ENCODE data around the gene UQCC5. TPM values are rescaled to one million over a fixed set of nuclear protein-coding genes. Genes with fewer than 3 reads are reported as not detected.

UQCC5 gene
- total RNA-seq, 1 donor from 2014 or later: 7.3 TPM

DNA sequence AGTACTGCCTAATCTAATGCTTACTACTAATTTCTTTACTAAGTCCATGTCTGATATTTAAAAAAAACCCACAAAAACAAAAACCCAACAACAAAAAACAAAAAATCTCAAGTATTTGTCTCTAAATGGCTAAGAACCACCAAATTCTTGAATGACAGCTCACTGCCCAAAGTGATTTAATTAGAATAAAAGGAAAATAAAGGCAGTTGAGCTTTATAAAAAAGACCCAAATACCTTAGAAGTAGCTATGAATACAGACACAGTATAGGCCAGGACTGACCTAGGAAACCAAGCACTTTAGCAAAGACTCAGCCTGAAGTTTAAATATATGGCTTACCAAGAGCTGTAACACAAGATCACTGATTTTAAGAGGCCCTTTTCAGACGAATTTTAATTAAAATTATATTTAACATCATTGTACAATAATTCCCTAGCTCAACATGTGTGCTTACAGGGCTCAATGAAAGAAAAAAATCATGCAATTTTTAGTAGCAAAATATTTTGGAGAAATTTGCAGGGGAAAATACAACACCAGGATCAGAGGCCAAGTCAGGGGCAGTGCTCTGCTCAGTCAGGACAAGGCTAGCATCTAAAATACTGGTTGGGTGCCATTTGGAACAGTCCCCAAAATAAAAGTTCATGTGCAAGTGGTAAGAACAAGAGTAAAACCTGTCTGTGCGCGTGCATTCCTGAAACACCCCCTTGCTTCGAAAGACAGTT, 24.8 kb downstream of the UQCC5 start:
- DNase-seq (ENCODE audit: low read depth in 2 of 2): no peak

DNA sequence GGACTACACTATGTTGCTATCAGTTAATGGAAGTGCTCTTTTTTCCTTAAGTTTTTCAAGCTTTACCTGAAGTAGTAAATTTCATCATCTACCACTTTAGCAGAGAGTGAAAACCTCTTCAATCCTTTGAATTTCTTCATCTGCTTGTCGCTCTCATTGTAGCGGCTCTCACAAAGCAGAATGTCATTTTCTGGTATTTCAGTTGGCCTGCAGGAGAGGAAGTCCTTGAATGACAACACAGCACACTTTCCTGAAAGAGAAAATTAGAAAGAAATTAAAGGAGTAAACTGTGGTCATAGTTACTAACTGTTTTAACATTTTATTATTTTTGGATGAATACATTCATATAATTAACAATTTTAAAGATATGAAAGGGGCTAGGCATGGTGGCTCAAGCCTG, 27.6 kb downstream of the UQCC5 start:
- DNase-seq (ENCODE audit: low read depth in 2 of 2): no peak

DNA sequence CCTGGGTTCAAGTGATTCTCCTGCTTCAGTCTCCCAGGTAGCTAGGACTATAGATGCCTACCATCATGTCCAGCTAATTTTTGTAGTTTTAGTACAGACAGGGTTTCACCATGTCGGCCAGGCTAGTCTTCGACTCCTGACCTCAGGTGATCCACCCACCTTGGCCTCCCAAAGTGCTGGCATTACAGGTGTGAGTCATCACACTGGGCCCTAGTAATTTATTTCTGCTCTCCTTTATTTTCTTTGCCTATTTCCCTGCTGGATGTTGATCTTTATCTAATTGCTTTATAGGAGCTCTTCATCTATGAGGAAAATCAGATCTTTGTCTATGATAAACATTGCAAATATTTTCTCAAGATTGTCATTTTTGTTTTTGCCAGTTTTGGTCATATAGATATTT, 31.7 kb downstream of the UQCC5 start:
- DNase-seq (ENCODE audit: low read depth in 2 of 2): no peak

DNA sequence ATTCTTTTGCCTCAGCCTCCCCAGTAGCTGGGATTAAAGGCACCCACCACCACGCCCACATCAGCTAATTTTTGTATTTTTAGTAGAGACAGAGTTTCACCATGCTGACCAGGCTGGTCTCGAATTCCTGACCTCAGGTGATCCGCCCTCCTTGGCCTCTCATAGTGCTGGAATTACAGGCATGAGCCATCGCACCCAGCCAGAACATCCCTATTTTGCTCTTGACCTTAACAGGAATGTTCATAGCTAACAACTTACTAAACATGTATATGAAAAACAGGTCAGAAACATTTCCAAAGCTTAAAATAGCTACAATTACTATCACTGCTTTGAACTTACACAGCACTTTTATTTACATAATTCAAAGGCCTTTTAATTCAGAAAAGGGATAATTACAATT, 33.7 kb downstream of the UQCC5 start:
- no peak for DNase-seq (ENCODE audit: low read depth in 2 of 2)

- no peak for DNase-seq (ENCODE audit: low read depth in 2 of 2)
Observed at GRCh38 chr3:52572221-52572620, 35.8 kb downstream of the UQCC5 start.

DNA sequence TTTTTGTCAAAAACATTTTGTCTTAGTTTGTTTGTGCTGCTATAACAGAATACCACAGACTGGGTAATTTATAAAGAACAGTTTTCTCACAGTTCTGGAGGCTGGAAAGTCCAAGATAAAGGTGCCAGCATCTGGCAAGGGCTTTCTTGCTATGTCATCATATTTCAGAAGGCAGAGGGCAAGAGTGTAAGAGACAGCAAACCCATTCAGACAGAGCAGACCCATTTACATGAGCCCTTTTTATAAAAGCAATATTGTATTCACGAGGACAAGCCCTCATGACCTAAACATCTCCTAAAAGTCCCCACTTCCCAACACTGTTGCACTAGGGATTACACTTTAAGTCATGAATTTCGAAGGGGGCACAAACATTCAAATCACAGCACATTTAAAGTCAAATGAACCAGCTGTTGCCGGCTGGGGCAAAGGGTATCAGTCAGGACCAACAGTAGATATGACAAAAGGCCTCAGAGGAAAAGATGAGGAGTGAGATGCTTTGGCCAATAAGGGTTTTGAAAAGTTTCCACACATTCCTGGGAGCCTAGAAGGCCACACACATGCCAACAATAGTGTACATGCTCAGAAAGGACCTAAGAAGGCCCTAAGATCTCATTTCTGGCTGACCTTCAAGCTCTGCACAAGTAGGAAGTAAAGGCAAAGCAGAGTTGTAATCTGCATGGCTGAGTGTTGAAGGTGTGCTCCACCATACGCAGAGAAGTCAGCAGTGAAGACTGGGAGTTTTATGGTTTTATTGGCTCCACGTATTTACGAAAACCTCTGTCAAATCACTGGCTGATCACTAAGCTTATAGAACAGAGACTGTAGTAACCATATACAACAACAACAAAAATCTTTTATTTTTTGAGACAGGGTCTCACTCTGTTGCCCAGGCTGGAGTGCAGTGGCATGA, 37.9 kb downstream of the UQCC5 start:
- no peak for DNase-seq (ENCODE audit: low read depth in 2 of 2)

Other genes with a start within 250 kb of the UQCC5 start
- 18.1 and 21.1 TPM in 2 replicates for gene GLYCTK, start 248.8 kb upstream of the UQCC5 start, total RNA-seq
- gene DNAH1, start 220.3 kb upstream of the UQCC5 start, total RNA-seq: 1.1 and 2.6 TPM in 2 replicates
- gene BAP1, start 126.6 kb upstream of the UQCC5 start, total RNA-seq: 66.7 and 84.7 TPM in 2 replicates
- gene PHF7, start 125.9 kb upstream of the UQCC5 start, total RNA-seq: 3.1 and 3.6 TPM in 2 replicates
- gene SEMA3G, start 91.5 kb upstream of the UQCC5 start, total RNA-seq: 12.9 and 30.5 TPM in 2 replicates
- gene TNNC1, start 82.6 kb upstream of the UQCC5 start, total RNA-seq: 0.22 TPM in 1 of 2 replicates, not detected in the other
- 26.2 and 38.1 TPM in 2 replicates for gene NISCH, start 81.0 kb upstream of the UQCC5 start, total RNA-seq
- 136 and 224 TPM in 2 replicates for gene STAB1, start 41.3 kb upstream of the UQCC5 start, total RNA-seq
- 28.4 and 29.0 TPM in 2 replicates for gene NT5DC2, start 2.7 kb upstream of the UQCC5 start, total RNA-seq
- gene PBRM1, start 149.3 kb downstream of the UQCC5 start, total RNA-seq: 42.7 and 53.2 TPM in 2 replicates
- gene GNL3, start 149.4 kb downstream of the UQCC5 start, total RNA-seq: 47.5 and 63.1 TPM in 2 replicates
- gene GLT8D1, start 169.2 kb downstream of the UQCC5 start, total RNA-seq: 41.0 and 47.2 TPM in 2 replicates
- gene SPCS1, start 169.5 kb downstream of the UQCC5 start, total RNA-seq: 30.2 and 38.4 TPM in 2 replicates
- gene NEK4, start 234.3 kb downstream of the UQCC5 start, total RNA-seq: 7.0 and 12.3 TPM in 2 replicates
- not detected in 2 replicates for gene ITIH1, start 241.0 kb downstream of the UQCC5 start, total RNA-seq

Measured in lung microvascular endothelial cell (primary cell).